Amniotic epithelial cell (primary cell): Measurements from ENCODE around the gene CHMP4A.

ENCODE experiments used
- DNase-seq: peaks from one replicate; pipeline ENCODE4 v3.0.0-alpha.2; 2010; ENCODE audit warnings: low read depth

CHMP4A gene, protein sequence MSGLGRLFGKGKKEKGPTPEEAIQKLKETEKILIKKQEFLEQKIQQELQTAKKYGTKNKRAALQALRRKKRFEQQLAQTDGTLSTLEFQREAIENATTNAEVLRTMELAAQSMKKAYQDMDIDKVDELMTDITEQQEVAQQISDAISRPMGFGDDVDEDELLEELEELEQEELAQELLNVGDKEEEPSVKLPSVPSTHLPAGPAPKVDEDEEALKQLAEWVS

DNA sequence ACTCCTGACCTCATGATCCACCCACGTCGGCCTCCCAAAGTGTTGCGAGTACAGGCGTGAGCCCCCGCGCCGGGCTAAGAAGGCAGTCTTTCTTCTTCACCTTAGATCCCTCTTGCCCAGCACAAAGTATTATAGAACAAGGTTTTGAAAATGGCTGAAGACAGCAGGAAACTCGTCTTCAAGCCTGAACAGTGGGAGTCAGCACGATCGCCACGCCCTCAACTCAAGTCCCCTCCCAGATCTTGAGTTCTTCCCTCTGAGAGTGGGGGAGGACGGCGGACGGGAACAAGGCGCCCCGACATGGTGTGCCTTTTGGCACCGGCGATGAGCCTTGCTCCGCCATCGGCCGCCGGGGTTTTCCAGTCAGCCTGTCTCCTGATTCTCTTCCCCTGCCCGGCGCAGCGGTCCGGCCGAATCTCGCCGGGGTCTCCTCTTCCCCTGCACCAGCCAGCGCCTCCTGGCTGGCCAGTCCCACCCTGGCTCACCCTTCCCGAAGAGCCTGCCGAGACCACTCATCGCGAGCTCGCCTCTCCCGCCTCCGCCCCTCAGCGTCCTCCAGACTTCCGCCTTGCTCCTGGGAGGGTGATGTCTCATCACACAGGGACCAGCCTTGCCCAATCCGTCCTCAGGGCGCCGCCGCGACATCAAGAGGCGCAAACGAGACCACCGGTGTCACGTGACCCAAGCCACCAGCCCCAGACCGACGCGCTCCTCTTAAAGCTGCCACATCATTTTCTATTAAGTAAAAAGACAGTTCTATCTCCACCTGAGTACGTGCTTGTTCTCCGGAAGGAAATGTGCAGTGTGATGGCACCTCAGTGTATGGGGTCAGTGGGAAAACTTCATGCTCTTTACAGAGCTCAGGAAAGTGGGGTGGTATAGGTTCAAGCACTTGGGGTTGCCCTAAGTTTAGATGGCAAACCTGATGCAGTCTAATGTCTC, at the start of gene CHMP4A:
Gene CHMP4A, minus strand, starts transcription at position 565 of the 942 bp plus-strand sequence. Its CDS starts 49 bp downstream, at position 516.
- peak; percentile 97 for DNase-seq

- DNase-seq = no peak
Measured at GRCh38 chr14:24261969-24262327, 48.7 kb upstream of the CHMP4A start.

GRCh38 chr14:24261256-24261968, 48.1 kb upstream of the CHMP4A start:
- no peak for DNase-seq

GRCh38 chr14:24260780-24261157, 47.5 kb upstream of the CHMP4A start:
- no peak for DNase-seq

GRCh38 chr14:24260026-24260779, 46.9 kb upstream of the CHMP4A start:
- DNase-seq = no peak

DNA sequence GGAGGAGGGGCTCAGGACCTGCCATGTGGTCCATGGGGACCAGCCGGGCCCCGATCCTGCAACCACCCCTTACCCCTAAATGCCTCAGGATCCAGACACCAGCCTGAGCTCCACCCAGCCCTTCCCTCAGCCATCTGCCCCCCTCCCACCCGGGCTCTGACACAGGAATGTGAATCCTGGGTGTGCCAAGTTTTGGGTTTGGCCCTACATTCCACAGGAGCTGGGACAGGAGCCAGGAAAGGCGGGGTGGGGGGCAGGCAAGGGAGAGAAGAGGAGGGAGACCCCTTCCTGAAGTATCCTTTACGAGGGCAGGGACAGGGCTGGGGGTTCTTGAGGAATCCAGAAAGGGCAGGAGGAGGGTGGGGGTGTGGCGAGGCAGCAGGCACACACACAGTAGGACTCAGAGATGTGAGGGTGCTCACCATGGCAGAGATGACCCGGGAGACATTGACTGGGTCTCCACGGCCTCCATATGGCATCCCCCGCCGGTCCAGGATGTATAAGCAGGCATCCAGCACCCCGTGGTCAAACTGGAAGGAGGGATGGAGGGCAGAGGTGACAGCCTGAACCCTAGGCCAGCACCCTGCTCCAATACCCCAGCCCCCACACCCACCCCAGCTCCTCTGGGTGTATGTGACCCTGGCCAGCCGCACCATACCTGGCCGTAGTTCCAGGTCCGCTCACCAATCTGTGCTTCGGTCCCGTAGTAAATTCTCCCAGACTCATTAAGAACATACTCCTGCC, 46.2 kb upstream of the CHMP4A start:
- DNase-seq = no peak

GRCh38 chr14:24258548-24259265, 45.4 kb upstream of the CHMP4A start:
- DNase-seq = no peak

DNA sequence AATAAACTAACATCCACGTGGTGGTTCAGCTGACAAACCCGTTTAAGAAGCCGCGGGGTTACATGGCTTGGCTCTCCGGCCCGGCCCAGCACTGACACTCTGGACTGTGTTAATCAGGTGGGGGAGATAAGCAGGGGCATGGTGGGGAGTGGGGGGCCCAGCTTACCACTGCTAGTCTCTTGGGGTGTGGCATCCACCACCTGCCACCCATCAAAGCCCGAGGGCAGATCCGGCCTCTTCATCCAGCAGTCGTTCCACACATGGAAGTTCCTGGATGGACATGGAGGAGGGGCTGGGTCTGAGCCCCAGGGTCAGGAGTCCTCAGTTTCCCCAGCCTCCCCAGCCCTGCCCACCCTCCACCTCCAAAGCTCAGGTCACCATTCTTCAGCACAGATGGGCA, 44.8 kb upstream of the CHMP4A start:
- DNase-seq = no peak

DNA sequence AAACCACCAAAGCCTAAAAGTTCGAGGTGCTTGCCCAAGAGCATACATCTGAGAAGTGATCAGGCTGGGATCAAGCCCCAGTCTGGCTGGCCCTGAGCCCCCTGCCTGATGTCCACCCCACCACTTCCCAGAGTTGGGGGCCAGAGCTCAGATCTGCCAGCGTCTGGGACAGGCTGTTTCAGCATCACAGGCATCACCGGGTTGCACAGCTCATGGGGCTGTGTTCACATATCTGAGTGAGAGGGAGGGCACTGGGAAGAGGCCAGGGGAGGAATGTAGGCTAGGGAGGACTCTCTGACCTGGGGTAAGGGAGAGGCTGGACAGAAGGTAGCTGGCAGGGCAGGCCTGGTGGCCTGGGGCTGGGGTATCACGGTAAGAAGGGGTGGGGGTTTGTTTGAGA, 43.7 kb upstream of the CHMP4A start:
- peak; percentile 9 for DNase-seq

GRCh38 chr14:24255931-24256711, 42.8 kb upstream of the CHMP4A start:
- no peak for DNase-seq

GRCh38 chr14:24255438-24255837, 42.1 kb upstream of the CHMP4A start:
- no peak for DNase-seq

- DNase-seq = no peak
Measured at GRCh38 chr14:24254630-24255392, 41.5 kb upstream of the CHMP4A start.

DNA sequence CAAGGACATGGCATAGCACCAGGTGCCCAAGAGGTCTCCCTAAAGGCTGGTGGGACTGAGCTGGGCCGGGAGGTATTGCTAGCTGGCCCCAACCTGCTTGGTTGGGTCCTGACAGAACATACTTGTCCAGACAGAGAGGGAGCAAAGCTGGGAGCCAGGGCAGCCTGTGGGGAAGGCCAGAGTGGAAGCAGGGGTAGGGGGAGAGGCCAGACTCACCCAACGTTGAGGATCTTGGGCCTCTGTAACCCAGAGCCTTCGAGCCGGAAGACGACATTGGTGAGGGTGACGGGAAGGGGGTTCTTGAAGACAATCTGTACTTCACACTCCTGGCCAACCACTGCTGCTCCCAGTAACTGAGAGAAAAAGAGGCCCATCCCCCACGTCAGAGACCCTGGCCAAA, 40.6 kb upstream of the CHMP4A start:
- no peak for DNase-seq

GRCh38 chr14:24252289-24253124, 39.2 kb upstream of the CHMP4A start:
- DNase-seq = no peak

- DNase-seq = peak; percentile 9
Measured at GRCh38 chr14:24251880-24252288, 38.6 kb upstream of the CHMP4A start.

DNA sequence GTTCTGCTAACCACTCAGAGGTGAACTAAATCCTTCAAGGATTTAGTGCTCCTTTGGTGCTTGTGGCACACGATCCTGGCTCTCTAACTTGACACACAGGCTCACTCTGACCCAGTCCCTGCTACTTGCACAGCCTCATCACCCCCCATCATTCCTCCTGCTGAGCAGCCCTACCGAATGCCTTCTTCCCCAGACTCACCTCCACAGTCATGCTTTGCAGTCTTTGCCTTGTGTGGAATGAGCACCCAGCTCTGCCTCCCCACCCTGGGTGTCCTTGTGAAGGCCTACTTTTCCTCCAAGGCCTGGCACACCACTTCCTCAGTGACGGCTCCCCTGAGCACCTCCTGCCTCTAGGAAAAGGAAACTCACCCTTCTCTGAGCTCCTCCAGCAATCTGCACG, 37.1 kb upstream of the CHMP4A start:
- DNase-seq = no peak

DNA sequence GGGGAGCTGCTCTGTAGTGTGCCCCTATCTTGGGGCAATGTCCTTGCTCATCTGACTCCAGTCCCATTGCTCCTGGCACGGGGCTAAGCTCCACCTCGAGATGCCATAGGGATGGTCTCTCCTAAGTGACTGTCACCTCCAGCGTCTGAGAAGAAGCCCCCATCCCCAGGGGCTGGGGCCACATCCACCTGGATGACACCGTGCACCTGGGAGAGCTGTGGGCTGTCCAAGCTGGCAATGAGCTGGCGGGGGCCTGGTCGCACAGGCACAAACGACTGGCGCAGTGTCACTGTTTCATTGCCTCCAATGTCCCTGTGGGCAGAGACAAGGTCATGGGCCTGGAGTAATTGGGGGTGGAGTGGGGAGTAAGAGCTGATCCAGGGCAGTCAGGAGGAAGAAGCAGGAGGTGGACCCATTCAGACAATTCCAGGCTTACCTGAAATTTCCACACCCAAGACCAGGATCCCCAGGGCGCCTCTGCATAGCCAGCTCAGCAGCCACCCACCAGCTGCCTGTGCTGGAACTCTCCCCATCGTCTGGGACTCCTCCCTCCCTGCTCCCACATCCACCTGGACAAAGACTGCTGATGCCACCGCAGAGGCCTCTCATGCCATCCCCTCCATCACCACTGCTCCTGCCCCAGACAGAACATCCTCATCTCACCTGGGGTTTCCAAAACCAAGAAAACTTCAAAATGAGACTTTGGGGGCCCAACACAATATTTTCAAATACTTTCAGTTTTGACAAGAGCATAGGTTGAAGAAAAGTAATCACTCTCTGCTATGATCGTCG, 36.1 kb upstream of the CHMP4A start:
- no peak for DNase-seq
